ENCODE measurements around the gene MUC4. TPM values are rescaled to one million over a fixed set of nuclear protein-coding genes. Genes with fewer than 3 reads are reported as not detected.

MUC4 gene
- total and polyA plus RNA-seq, 9 of the 15 experiments (the other 6 are each of a cell fraction or from before 2014, with no cell fraction given): under 0.01 to 0.21 (median 0.10) TPM; not detected in 4

DNA sequence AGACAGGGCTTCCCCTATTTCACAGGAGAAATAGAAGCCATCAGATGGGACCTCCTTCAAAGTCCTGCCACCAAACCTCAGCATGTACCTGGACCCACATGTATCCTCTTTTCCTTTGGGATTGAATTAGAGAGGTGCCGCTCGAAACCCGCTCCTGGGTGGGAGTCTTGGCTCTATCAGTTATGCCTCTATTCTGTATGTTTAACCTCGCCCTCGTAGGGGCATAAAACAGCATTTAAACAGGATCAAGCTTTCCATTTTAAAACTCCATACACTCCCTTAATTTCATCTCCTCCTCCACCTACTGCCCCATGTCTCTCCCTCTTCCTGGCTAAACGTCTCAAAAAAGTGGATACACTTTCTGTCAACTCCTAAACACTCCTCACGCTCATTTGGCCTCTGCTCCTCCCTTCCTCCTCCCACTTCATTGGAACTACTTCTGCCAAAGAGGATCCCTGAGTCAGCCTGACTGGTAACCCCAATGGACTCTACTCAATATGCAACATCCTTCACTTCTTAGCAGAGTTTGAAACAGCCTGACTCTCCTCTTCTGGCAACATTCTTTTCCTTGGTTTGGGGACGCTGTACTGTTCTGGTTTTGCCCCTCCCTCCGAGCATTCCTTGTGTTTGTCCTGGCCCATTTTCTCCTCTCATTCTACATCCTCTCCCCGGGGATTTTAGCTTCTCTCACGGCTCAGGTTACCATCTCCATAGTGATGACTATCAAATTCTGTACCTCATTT, 114.0 kb downstream of the MUC4 start (continued):
- TF ChIP-seq, protein P1, sequence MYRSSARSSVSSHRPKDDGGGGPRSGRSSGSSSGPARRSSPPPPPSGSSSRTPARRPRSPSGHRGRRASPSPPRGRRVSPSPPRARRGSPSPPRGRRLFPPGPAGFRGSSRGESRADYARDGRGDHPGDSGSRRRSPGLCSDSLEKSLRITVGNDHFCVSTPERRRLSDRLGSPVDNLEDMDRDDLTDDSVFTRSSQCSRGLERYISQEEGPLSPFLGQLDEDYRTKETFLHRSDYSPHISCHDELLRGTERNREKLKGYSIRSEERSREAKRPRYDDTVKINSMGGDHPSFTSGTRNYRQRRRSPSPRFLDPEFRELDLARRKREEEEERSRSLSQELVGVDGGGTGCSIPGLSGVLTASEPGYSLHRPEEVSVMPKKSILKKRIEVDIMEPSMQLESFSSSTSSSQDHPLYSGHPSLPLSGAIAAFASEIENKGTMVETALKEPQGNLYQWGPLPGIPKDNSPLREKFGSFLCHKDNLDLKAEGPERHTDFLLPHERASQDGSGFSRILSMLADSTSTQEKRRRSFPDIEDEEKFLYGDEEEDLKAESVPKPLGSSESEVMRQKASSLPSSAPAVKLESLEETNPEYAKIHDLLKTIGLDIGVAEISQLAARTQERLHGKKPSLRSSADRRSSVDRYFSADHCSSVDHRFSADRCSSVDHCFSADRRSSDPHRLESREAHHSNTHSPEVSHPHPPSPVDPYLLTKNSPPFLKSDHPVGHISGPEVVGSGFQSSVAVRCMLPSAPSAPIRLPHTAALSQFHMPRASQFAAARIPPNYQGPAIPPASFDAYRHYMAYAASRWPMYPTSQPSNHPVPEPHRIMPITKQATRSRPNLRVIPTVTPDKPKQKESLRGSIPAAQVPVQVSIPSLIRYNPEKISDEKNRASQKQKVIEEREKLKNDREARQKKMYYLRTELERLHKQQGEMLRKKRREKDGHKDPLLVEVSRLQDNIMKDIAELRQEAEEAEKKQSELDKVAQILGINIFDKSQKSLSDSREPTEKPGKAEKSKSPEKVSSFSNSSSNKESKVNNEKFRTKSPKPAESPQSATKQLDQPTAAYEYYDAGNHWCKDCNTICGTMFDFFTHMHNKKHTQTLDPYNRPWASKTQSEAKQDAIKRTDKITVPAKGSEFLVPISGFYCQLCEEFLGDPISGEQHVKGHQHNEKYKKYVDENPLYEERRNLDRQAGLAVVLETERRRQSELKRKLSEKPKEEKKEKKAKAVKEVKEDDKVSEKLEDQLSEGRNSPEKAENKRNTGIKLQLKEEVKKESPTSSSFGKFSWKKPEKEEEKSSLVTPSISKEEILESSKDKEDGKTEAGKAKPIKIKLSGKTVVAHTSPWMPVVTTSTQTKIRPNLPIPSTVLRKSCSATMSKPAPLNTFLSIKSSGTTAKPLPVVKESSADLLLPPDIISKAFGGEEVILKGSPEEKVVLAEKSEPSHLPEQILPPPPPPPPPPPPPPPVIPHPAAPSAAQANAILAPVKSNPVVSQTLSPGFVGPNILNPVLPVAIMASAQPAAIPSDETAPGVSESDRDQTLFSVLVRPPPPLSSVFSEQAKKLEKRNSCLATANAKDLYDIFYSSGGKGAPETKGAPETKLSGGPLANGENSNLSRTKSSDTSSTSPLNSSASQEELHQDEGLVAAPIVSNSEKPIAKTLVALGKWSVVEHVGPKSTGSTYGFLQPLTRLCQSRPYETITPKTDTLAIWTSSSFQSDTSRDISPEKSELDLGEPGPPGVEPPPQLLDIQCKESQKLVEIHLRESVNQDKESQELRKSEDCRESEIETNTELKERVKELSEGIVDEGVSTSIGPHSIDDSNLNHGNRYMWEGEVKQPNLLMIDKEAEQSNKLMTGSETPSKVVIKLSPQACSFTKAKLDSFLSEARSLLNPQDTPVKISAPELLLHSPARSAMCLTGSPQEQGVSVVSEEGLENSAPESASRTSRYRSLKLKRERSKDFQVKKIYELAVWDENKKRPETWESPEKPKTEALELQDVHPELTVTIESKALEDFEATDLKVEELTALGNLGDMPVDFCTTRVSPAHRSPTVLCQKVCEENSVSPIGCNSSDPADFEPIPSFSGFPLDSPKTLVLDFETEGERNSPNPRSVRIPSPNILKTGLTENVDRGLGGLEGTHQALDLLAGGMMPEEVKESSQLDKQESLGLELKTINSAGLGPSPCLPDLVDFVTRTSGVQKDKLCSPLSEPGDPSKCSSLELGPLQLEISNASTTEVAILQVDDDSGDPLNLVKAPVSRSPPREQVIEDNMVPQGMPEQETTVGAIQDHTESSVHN (IDR thresholded peaks at IDR 0.05; ENCODE audit: borderline replicate concordance in 1 of 2, low read depth in 1 of 2): peak in 1 of 2 experiments; percentile 58; a peak in 1 of 4 replicates
- TF ChIP-seq, protein P2, sequence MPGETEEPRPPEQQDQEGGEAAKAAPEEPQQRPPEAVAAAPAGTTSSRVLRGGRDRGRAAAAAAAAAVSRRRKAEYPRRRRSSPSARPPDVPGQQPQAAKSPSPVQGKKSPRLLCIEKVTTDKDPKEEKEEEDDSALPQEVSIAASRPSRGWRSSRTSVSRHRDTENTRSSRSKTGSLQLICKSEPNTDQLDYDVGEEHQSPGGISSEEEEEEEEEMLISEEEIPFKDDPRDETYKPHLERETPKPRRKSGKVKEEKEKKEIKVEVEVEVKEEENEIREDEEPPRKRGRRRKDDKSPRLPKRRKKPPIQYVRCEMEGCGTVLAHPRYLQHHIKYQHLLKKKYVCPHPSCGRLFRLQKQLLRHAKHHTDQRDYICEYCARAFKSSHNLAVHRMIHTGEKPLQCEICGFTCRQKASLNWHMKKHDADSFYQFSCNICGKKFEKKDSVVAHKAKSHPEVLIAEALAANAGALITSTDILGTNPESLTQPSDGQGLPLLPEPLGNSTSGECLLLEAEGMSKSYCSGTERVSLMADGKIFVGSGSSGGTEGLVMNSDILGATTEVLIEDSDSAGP (CRISPR knock-in tag; IDR thresholded peaks at IDR 0.05): no peak
- peak; percentile 70 for TF ChIP-seq NFRKB (IDR thresholded peaks at IDR 0.05; ENCODE audit: low read depth)
- peak; percentile 77 for TF ChIP-seq EP300 (IDR thresholded peaks at IDR 0.05; ENCODE audit: low read length)
- no peak for TF ChIP-seq NR4A1 (CRISPR knock-in tag; IDR thresholded peaks at IDR 0.05)
- no peak for TF ChIP-seq NR4A1 (tag; IDR thresholded peaks at IDR 0.05)
- peak; percentile 98 for TF ChIP-seq ZNF316 (IDR thresholded peaks at IDR 0.05)
- no peak for TF ChIP-seq TFAM (CRISPR knock-in tag; conservative IDR thresholded peaks at IDR 0.05)
- no peak for TF ChIP-seq ZNF778 (CRISPR knock-in tag; IDR thresholded peaks at IDR 0.05)
- TF ChIP-seq FOXP1 (CRISPR knock-in tag; IDR thresholded peaks at IDR 0.05): no peak
- no peak; the same call in 1 of the 2 replicates for TF ChIP-seq GATA2 (CRISPR knock-in tag; IDR thresholded peaks at IDR 0.05)
- TF ChIP-seq SLC30A9 (CRISPR knock-in tag; IDR thresholded peaks at IDR 0.05): no peak
- TF ChIP-seq ARNT (IDR thresholded peaks at IDR 0.05): peak; percentile 83 to 88
- TF ChIP-seq SMARCA4 (IDR thresholded peaks at IDR 0.05): peak; percentile 91
- no peak for TF ChIP-seq NCOA6 (IDR thresholded peaks at IDR 0.05)
- peak; percentile 69; the same call in 1 of the 2 replicates for TF ChIP-seq EGR1 (conservative IDR thresholded peaks at IDR 0.05)
- 0 out of 2 replicates have a peak, but pooled peaks have one; percentile 1 for TF ChIP-seq CBFA2T2 (conservative IDR thresholded peaks at IDR 0.05)
- TF ChIP-seq TSC22D4 (tag; IDR thresholded peaks at IDR 0.05): no peak
- peak; percentile 77; the same call in 1 of the 2 replicates for TF ChIP-seq NFXL1 (CRISPR knock-in tag; IDR thresholded peaks at IDR 0.05)
- TF ChIP-seq, protein P3, sequence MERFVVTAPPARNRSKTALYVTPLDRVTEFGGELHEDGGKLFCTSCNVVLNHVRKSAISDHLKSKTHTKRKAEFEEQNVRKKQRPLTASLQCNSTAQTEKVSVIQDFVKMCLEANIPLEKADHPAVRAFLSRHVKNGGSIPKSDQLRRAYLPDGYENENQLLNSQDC (CRISPR knock-in tag; IDR thresholded peaks at IDR 0.05): peak; percentile 38; the same call in 1 of the 2 replicates

All from K562 (cell line).